ENCODE data around the gene APOL4. TPM values are rescaled to one million over a fixed set of nuclear protein-coding genes. Genes with fewer than 3 reads are reported as not detected.

Gene APOL4
- total RNA-seq, 1 donor from 2014 or later: 0.82 TPM

GRCh38 chr22:36184433-36185025 is 17.1 kb downstream of the APOL4 start:
- Histone ChIP-seq H3K4me3 (no peak overlapping the region), H3K27ac (no peak overlapping the region), H3K36me3 (no peaks in the 10 kb centered on the region), H3K4me2 (no peak overlapping the region), H3K79me2 (ENCODE audit: low read depth) (no peaks in the 10 kb centered on the region), H3K9ac (no peak overlapping the region), H3K4me1 (peaks cover 6% of the 10 kb centered on the region), H4K20me1 (ENCODE audit: low read depth) (no peaks in the 10 kb centered on the region), H3K9me3 (ENCODE audit: low read depth) (no peaks in the 10 kb centered on the region), H3F3A (ENCODE audit: low read depth) (no peaks in the 10 kb centered on the region), H3K27me3 (no peaks in the 10 kb centered on the region), H2AFZ (replicated peaks) (peak overlapping the region; percentile 55)
- Mint-ChIP-seq H3K9me3 (no peaks in the 10 kb centered on the region), H3K4me1 (peaks cover 2% of the 10 kb centered on the region), H3K4me3 (no peak overlapping the region), H3K36me3 (no peaks in the 10 kb centered on the region), H3K27ac (no peak overlapping the region), H3K27me3 (ENCODE audit: insufficient read depth, low read depth) (peaks cover 7% of the 10 kb centered on the region)
- no peak for TF ChIP-seq EZH2 (IDR thresholded peaks at IDR 0.05)
- TF ChIP-seq CTCF (IDR thresholded peaks at IDR 0.05): no peak
- no peak for TF ChIP-seq EZH2phosphoT487 (IDR thresholded peaks at IDR 0.05)
- no peak for DNase-seq (ENCODE audit: low spot score)

- Mint-ChIP-seq H3K9me3 (no peaks in the 10 kb centered on the region), H3K4me1 (peaks cover 2% of the 10 kb centered on the region), H3K36me3 (no peaks in the 10 kb centered on the region), H3K27ac (no peak overlapping the region), H3K4me3 (no peak overlapping the region), H3K27me3 (ENCODE audit: insufficient read depth, low read depth) (peaks cover 7% of the 10 kb centered on the region)
- no peak for DNase-seq (ENCODE audit: low spot score)
- no peaks in the 10 kb centered on the region for H4K20me1 ChIP-seq (ENCODE audit: low read depth)
- no peak for TF ChIP-seq EZH2 (IDR thresholded peaks at IDR 0.05)
- no peak for TF ChIP-seq CTCF (IDR thresholded peaks at IDR 0.05)
- no peak for TF ChIP-seq EZH2phosphoT487 (IDR thresholded peaks at IDR 0.05)
- no peak overlapping the region for H3K4me2 ChIP-seq
- H3F3A ChIP-seq (ENCODE audit: low read depth): no peaks in the 10 kb centered on the region
- no peaks in the 10 kb centered on the region for H3K36me3 ChIP-seq
- no peak overlapping the region for H2AFZ ChIP-seq (replicated peaks)
- no peak overlapping the region for H3K4me3 ChIP-seq
- no peaks in the 10 kb centered on the region for H3K9me3 ChIP-seq (ENCODE audit: low read depth)
- H3K4me1 ChIP-seq: peaks cover 6% of the 10 kb centered on the region
- no peak overlapping the region for H3K9ac ChIP-seq
- no peak overlapping the region for H3K27ac ChIP-seq
- no peaks in the 10 kb centered on the region for H3K79me2 ChIP-seq (ENCODE audit: low read depth)
- H3K27me3 ChIP-seq: no peaks in the 10 kb centered on the region
Measured at GRCh38 chr22:36183446-36183845, 18.2 kb downstream of the APOL4 start.

- Mint-ChIP-seq H3K4me3 (no peak overlapping the region), H3K27me3 (ENCODE audit: insufficient read depth, low read depth) (peaks cover 7% of the 10 kb centered on the region), H3K9me3 (no peaks in the 10 kb centered on the region), H3K36me3 (no peaks in the 10 kb centered on the region), H3K27ac (no peak overlapping the region), H3K4me1 (peaks cover 2% of the 10 kb centered on the region)
- no peaks in the 10 kb centered on the region for H3K9me3 ChIP-seq (ENCODE audit: low read depth)
- no peak overlapping the region for H2AFZ ChIP-seq (replicated peaks)
- H4K20me1 ChIP-seq (ENCODE audit: low read depth): no peaks in the 10 kb centered on the region
- peaks cover 6% of the 10 kb centered on the region for H3K4me1 ChIP-seq
- no peak overlapping the region for H3K4me3 ChIP-seq
- no peaks in the 10 kb centered on the region for H3K36me3 ChIP-seq
- H3F3A ChIP-seq (ENCODE audit: low read depth): no peaks in the 10 kb centered on the region
- H3K27me3 ChIP-seq: no peaks in the 10 kb centered on the region
- DNase-seq (ENCODE audit: low spot score): no peak
- no peak overlapping the region for H3K9ac ChIP-seq
- no peak overlapping the region for H3K27ac ChIP-seq
- H3K79me2 ChIP-seq (ENCODE audit: low read depth): no peaks in the 10 kb centered on the region
- TF ChIP-seq EZH2phosphoT487 (IDR thresholded peaks at IDR 0.05) (no peak), EZH2 (IDR thresholded peaks at IDR 0.05) (no peak), CTCF (IDR thresholded peaks at IDR 0.05) (no peak)
- H3K4me2 ChIP-seq: no peak overlapping the region
Measured at GRCh38 chr22:36182857-36183256, 18.8 kb downstream of the APOL4 start.

Measured in neural progenitor cell (in vitro differentiated cells).